HL-60/S4 treated with retinoic acid at 250 ng/mL for 4 days and 3 days (cell line): ENCODE measurements around the gene ATP13A2.

ENCODE experiments used
- in situ Hi-C: fragments of 300-500 bp; cut with MboI; formaldehyde crosslinking; loops from 2 replicates; pipeline ENCODE4 v1.7.0; 2022; ENCODE audit warnings: low sequenced_read_pairs

The ATP13A2 gene

DNA sequence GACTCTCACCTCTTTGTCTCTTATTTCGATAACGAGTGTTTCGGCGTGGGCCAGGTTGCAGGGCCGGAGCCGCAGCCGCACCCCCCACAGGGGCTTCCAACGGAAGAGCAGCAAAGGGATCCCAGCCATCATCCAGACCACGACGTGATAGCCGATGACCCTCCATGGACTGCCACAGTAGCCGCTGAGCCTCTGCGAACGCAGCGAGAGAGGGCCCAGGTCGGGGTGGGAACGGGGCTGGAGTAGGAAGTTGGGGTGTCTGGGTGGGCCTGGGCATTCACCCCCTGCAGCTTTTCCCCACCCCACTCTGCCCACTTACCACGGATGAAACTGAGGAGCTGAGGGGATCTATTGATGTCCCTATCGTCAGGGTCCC is 6.4 kb downstream of the ATP13A2 start:
- in situ Hi-C loops = no loop called here

DNA sequence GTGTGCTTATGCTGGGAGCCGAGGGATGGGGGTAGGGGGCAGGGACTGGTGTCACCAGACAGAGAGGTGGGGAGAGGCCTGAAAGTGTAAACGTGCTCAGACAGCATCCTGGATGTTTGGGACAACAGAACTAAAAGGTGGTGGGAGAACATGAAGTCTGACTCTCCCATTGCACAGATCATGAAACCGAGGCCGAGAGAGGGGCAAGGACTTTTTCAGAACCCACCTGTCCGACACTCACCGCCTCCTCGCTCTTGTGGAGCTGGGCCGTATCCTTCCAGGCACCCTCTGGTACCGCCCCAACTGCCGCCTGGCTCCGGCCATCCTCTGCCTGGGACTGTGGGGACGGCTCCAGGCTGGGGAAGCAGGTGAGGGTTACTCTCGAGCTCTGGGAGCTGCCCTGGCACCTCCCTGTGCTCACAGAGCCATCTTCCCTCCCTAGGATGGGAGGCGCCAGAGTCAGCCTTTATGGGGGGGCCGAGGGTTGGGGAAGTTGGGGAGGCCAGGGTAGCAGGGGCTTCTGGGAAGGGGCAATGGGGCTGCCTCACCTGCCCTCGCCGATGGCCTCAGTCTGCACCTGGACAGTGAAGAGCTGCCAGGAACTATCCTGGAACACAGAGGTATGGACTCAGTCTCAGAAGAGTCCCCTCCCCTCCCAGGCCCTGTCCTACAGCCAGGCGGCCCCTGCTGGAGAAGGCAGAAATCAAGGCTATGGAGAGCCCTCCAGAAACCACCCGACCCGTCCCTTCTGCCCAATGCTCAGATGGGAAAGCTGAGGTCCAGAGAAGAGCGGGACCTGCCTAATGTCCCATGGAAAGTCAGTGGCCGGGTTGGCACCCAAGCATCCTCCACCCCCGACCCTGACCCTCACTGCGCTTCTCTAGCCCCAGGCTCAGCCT is 7.0 kb downstream of the ATP13A2 start:
- in situ Hi-C loops = no loop called here

DNA sequence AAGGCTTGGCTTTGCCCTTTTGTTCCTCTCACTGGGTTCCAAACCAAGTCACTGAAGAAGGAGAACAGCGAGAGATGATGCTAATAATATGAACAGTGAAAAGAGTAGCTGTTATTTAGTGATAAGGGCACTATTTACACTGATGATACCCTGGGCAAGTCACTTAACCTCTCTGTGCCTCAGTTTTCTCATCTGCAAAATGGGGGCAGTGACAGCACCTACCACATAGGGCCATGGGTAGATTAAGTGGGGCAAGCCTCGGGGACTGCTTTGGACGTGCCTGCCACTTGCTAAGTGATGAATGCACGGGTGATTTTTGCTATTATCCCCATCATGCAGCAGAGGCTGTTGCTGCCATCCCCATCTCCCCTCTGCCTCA is 9.2 kb downstream of the ATP13A2 start:
- in situ Hi-C loops = no loop called here

DNA sequence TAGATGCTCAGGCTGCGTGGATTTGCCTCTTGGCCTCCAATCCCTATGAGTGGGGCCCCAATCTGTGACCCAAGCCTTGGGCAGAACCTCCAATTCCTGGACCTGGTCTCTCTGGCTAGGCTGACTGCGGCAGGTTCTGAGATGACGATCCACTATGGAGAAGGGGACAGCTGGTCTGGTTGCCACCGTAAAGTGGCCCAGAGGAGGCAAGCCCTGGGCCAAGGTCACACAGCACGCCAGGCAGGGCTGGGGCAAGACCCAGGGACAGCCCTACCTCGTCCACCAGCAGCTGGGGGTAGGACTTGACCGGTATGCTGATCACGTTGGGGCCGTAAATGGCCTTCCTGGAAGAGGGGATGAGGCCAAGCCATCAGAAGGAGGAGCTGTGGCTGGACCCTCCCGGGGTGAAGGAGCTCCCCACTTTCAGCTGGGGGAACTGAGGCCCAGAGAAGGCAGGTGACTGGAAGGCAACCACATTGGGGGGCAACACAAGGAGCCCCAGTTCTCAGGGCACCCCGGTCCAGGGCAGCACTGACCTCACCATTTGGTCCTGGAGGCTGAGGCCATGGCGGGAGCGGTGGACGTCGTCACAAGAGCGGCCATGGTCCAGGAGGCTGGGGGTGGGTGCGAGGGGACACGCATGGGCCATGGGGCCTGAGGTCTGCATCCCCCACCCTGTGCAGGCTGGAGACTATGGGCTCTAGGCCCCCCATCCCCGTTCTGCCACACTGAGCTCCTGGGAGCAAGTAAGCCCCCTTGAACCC is 9.8 kb downstream of the ATP13A2 start:
- in situ Hi-C loops = no loop called here

DNA sequence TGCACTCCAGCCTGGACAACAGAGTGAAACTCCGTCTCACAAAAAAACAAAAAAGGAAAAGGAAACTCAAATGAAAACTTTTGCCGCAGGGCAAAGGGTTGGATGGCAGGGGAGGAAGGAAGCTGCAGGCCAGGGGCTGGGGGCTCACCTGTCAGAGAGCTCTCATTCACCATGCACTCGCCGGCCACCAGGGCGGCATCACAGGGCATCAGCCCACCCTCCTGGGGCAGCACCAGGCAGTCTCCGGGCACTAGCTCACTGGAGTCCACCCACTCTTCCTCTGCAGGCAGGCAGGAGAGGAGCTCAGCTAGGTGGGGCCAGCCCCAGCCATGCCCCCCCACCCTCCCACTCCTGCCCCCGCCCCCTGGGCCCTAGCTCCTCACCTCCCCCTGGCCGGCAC is 11.9 kb downstream of the ATP13A2 start:
- in situ Hi-C loops = no loop called here

DNA sequence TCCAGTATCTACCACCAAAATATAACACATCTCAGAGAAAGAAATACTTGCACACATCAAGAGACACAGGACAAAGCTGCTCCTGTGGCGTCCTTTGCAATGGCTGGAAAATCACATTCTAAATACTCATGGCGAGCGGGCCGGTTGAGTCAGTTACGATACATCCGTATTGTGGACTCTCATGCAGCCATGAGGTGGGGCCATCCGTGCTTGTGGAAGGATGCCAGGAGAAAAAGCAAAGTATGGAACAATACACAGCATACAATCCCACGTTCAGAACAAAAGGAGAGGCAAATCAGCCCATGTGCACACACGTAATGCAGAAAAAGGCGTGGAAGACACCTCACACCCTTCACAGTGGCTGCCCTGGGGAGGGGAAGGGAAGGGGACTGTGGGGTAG is 13.1 kb downstream of the ATP13A2 start:
- in situ Hi-C loops = no loop called here

DNA sequence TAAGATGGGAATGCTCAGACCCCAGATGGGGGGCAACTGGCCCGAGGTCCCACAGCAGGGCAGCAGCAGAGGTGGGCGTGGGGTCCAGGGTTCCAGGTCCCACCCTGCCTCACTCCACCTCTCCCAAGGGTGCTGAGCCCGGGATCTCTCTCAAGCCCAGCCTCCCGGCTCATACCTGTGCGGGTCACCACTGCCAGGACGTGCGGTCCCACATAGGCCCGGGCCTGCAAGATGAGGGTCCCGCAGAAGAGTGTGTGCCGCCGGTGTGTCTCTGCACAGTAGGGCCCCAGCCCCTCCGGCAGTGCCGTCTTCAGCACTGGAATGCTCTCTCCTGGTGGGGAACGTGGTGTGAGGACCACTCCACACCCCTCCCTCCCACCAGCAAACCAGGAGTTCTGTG is 14.9 kb downstream of the ATP13A2 start:
- in situ Hi-C loops = no loop called here

DNA sequence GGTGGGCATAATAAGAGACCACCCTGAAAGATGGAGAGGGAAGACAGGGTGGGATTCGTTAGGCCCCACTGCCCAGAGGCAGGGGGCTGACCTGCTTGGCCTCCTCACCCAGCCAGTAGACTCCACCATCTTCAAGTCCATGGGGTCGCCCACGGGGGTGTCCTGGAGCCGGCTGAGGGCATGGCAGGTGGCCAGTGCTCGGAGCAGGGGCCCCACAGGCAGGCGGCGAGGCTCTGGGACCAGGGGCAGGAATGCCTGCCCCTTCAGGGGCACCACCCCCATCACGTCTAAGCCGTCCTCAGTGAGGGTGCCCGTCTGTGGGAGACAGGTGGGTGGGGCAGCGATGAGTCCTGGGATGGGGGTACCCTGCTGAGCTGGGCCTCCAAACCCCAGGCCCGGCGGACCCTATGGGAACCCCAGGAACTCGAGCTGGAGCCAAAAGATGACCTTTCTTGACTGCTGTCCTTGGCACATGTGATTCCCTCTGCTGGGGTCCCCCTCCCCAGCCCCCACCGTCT is 18.1 kb downstream of the ATP13A2 start:
- in situ Hi-C loops = no loop called here

DNA sequence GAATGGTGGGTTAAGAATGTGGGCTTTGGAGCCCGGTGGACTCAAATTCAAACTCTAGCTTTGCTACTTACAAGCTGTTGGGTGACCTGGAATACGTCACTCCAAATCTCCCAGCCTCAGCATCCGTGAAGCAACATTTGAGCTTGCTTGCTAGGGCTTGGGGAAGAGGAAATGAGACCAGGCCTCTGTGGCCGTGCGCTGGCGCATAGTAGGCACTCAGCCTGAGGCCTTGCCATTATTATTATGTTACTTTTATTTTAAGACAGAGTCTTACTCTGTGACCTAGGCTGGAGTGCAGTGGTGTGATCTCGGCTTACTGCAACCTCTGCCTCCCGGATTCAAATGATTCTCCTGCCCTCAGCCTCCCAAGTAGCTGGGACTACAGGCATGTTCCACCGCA is 19.1 kb downstream of the ATP13A2 start:
- in situ Hi-C loops = no loop called here

DNA sequence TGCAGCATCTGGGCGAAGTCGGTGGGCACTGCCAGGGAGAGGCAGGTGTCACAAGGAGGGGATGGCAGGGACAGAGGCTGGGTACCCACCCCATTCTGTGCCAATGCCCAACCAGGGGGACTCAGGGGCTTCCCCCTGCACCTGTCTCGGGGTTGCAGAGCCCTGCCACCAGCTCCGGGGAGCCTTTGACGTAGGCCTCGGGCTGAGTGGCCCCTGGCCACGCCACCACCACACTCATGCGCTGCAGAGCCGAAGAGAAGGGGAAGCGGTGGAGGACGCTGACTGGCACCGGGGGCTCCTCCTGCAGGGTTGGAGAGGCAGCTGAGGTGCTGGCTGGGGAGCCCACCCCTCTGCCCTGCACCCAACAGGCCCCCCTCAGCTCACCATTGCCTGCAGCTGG is 19.6 kb downstream of the ATP13A2 start:
- in situ Hi-C loops = no loop called here

DNA sequence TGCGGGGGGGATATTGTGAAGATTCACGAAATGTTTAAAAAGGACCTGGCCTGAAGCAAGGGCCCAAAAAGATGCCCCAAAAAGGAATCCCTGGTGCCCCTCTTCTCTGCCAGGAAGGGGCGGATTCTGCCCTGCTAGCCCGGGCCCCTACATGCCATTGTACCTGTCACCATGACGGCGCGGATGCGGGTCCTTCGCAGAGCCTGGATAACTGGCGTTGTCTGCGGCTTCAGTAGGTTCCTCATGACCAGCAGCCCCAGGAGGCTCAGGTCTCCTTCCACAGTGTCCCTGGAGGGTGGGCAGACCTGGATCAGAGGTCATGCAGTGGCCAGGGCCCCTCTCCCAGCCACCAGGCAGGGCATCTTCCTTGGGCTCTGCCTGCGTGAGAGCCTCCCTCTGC is 20.2 kb downstream of the ATP13A2 start:
- in situ Hi-C loops = no loop called here

DNA sequence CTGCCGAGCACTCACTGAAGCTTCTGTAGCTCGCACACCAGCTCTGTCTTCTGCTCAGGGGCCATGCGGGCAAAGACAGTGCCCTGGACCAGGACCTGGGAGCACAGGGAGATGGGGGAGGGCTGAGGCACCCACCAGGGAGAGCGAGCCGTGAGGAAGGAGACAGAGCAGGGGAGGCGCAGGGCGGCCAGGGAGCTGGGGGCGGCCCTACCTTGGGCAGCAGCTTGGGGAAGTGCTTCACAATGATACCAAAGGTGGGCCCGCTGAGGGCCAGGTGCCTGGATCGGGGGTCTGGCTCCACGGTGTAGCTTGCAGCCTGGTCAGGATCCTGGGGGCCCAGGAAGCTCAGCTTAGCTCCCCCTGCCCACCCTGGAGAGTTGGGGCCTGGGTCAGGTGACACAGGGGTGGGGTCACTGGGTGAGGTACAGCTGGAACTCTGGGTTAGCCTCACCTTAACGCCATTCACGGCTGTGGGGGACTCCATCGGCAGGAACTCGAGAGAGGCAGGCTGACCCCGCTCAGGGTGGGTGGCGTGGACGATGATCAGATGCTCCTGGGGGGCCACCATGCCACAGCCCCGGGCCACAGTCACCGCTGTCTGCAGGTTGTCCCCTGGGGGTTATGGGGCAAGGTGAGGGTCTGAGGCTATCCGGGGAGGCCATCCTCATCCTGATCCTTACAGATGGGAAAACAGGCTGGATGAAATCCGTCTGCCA is 21.9 kb downstream of the ATP13A2 start:
- in situ Hi-C loops = loop anchor here (10.0 kb wide), 1 partner anchor 55 kb away; no protein-coding TSS in a partner anchor

DNA sequence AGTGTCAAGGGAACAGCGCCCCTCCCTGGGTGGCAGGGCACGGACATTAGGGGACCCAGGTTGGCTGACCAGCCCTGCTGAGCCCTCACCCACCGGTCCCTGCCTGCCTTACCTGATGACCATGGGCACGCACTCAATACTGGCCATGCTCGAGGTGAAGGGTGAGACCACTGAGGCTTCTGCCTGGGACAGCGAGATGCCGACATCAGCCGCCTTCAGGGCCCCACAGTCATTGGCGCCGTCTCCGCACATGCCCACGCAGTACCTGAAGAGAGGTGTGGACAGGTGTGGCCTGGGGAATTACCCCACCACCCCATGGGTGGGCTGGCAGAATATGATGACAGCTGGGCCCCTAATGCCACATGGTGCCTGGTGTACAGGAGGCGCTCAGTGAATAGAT is 23.5 kb downstream of the ATP13A2 start:
- in situ Hi-C loops = loop anchor here (10.0 kb wide), 1 partner anchor 57 kb away; no protein-coding TSS in a partner anchor

DNA sequence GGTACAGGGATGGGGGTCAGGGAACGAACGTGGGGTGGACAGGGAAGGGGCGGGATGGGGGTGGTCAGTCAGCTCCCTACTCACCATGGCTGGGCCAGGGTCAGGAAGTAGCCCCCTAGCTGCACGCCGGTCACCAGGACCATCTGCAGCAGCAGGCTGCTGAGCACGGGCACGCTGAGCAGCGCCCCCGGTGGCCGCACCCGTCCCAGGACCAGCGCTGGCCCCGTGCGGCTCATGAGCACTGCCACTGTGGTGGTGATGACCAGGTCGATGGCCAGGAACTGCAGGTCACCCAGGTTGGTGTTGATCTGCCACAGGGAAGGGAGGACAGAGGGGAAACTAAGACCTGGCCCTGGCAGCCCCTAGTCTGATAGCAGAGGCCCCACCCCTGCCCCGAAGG is 24.8 kb downstream of the ATP13A2 start:
- in situ Hi-C loops = loop anchor here (10.0 kb wide), 1 partner anchor 58 kb away; no protein-coding TSS in a partner anchor

DNA sequence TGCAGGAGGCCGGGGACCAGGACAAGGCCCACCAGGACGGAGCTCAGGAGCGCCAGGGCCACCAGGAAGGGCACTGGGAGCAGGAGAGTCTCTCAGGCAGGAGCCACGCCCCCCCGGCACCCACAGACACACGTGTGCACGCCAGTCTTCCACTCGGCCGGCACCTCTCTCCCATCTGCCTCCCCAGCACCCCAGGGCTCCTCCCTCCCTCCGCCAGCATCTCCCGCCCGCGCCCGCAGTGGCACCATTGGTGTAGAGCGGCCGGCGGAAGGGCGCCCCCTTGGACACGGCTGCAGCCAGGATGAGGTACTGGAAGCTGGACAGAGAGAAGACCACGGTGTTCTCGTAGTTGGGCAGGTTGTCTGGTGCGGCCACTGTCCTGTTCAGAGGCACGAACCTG is 25.2 kb downstream of the ATP13A2 start:
- in situ Hi-C loops = loop anchor here (10.0 kb wide), 1 partner anchor 58 kb away; no protein-coding TSS in a partner anchor

DNA sequence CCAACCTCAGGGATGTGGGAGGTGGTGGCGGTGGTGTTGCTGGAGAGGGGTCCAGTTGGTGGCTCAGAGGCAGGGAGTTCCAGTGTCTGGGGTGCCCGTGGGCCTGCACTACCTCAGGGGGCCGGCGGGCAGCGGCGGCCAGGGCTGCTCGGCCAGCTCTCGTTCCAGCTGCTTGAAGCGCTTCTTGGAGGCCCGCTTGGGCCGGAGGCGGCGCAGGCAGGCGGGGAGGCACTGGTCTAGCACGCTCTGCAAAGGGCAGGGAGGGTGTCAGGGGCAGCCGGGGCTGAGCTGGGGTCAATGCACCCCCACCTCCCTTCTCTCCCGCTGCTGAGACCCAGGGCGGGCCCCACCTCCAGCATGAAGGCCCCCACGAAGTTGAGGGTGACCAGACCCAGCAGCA is 25.6 kb downstream of the ATP13A2 start:
- in situ Hi-C loops = loop anchor here (10.0 kb wide), 1 partner anchor 59 kb away; no protein-coding TSS in a partner anchor

DNA sequence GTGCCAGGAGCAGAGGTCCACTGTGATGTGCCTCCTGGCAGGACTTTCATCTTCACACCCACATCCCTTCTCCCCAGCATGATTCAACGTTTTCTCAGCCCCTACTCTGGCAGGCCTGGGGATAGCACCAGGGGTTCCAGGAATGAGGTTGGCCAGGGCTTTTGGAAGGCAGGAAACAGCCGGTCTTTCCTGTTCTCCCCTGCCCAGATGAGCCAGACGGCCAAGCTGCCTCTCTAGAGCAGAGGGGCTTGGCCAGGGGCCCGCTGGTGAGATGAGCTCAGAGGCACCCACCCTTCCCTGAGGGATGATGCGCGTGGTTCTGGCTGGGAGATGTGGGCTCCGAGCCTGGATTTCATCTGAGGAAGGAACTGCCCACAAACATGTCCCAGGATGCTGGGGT is 27.0 kb downstream of the ATP13A2 start:
- in situ Hi-C loops = loop anchor here (10.0 kb wide), 1 partner anchor 60 kb away; no protein-coding TSS in a partner anchor

DNA sequence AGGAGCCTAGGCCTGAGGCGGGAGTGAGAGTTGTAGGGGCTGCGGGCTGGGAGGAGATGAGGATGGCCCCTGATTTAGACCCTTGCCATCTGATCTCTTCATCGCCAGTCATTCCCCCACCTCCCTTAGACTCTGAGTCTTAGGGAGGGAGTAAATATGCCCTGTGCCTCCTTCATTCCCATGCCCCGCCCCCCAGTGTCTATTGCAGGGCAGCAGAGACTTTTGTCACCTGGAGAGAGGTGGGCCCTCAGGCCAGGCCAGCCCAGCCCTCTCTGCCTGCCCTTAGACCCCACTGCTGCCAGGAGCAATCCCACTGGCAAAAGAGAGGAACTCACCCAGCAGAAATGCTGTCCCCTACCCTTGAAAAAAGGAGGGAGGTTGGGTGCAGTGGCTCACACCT is 28.1 kb downstream of the ATP13A2 start:
- in situ Hi-C loops = loop anchor here (10.0 kb wide), 1 partner anchor 61 kb away; no protein-coding TSS in a partner anchor

DNA sequence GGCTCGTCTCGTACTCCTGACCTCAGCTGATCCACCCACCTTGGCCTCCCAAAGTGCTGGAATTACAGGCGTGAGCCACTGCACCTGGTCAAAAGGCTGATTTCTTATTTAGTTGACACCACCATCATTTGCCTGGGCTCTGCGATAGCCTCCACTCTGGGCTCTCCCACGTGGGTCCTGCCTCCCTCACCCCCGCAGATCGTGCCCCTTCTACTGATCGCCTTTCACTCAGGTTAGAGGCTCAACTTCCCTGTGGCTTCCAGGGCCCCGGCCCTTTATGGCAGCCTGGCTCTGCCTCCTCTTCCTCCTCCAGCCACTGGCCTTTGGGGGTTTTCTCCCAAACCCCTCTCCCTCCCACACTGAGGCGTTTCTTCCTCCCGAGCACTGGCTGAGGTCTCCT is 28.8 kb downstream of the ATP13A2 start:
- in situ Hi-C loops = loop anchor here (10.0 kb wide), 1 partner anchor 62 kb away; no protein-coding TSS in a partner anchor

DNA sequence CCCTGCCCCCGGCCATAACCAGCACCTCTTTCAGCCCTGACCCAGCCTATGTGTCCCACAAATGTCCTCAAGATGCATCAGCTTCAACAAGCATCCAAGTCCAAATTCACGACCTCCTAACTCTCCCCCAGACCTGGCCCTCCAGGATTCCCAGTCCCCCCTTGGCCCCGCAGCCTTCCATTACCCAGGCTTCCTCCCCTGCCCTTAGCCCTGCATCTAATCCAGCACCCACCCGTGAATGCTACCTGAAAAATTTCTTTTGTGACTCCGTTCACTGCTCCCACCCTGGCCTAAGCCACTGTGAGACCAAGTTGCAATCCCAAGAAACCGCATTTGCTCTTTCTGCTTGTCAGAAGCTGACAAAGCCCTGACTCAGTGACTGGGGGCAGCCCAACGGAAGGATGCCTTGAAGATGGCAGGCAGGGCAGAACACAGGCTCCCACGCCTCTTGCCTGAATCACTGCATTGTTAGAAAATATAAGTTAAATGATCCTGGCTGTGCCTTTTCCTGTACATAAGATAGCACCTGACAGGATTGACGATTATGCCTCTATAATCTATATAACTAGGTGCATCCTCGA is 30.4 kb downstream of the ATP13A2 start:
- in situ Hi-C loops = loop anchor here (10.0 kb wide), 1 partner anchor 63 kb away; no protein-coding TSS in a partner anchor
